ENCODE measurements around the gene RUBCN. TPM values are rescaled to one million over a fixed set of nuclear protein-coding genes. Genes with fewer than 3 reads are reported as not detected.

The RUBCN gene
- total RNA-seq, 1 experiment from 2014 or later: 37.9 TPM

GRCh38 chr3:197782230-197782629 is 45.5 kb upstream of the RUBCN start:
- ChIA-PET CTCF (no interaction called here), POLR2A (interaction anchor here (0.5 kb wide), 1 partner anchor 19 kb away, joined by 4 read pairs; no protein-coding TSS in a partner anchor)
- BruUV-seq (replicated peaks): no TSS peak
- Histone ChIP-seq H3K9me3 (ENCODE audit: control insufficient read depth, insufficient read depth, low read depth, low read length) (no peaks in the 10 kb centered on the region), H3K4me3 (ENCODE audit: low read depth in 2 of 2, low read length in 2 of 2) (no peak overlapping the region), H3K27me3 (ENCODE audit: control insufficient read depth, insufficient read depth, low read length) (no peaks in the 10 kb centered on the region), H3K27ac (ENCODE audit: low read length) (no peak overlapping the region), H3K36me3 (ENCODE audit: control insufficient read depth, insufficient read depth, low read length) (peaks cover 35% of the 10 kb centered on the region), H3K4me1 (ENCODE audit: control insufficient read depth, insufficient read depth, low read length) (no peaks in the 10 kb centered on the region)
- TF ChIP-seq TCF7L2 (IDR thresholded peaks at IDR 0.05; ENCODE audit: low read depth, low read length): no peak
- in situ Hi-C loops (cut with HindIII; ENCODE audit: low pct_unique_long_range_greater_than_20kb, low sequenced_read_pairs) (no loop called here), intact Hi-C loops (cut with micrococcal nuclease; ENCODE audit: unreplicated experiment) (no loop called here)
- DNase-seq (ENCODE audit: low read depth, low spot score) (no peak), ATAC-seq (no peak)

GRCh38 chr3:197775317-197775716 is 38.6 kb upstream of the RUBCN start:
- in situ Hi-C loops (cut with HindIII; ENCODE audit: low pct_unique_long_range_greater_than_20kb, low sequenced_read_pairs) (no loop called here), intact Hi-C loops (cut with micrococcal nuclease; ENCODE audit: unreplicated experiment) (no loop called here)
- Histone ChIP-seq H3K36me3 (ENCODE audit: control insufficient read depth, insufficient read depth, low read length) (peaks cover 32% of the 10 kb centered on the region), H3K27me3 (ENCODE audit: control insufficient read depth, insufficient read depth, low read length) (no peaks in the 10 kb centered on the region), H3K4me1 (ENCODE audit: control insufficient read depth, insufficient read depth, low read length) (no peaks in the 10 kb centered on the region), H3K4me3 (ENCODE audit: low read depth in 2 of 2, low read length in 2 of 2) (no peak overlapping the region), H3K27ac (ENCODE audit: low read length) (no peak overlapping the region), H3K9me3 (ENCODE audit: control insufficient read depth, insufficient read depth, low read depth, low read length) (no peaks in the 10 kb centered on the region)
- BruUV-seq (replicated peaks): no TSS peak
- ChIA-PET CTCF (no interaction called here), POLR2A (no interaction called here)
- DNase-seq (ENCODE audit: low read depth, low spot score) (no peak), ATAC-seq (no peak)
- TF ChIP-seq REST (IDR thresholded peaks at IDR 0.05; ENCODE audit: insufficient read depth in 1 of 2, low read depth in 2 of 2, low read length in 1 of 2) (no peak), SIN3A (IDR thresholded peaks at IDR 0.05; ENCODE audit: borderline replicate concordance, insufficient read depth, low read depth, low read length) (no peak), POLR2AphosphoS5 (IDR thresholded peaks at IDR 0.05; ENCODE audit: low read depth, low read length) (no peak), TCF7L2 (IDR thresholded peaks at IDR 0.05; ENCODE audit: low read depth, low read length) (no peak), CTCF (IDR thresholded peaks at IDR 0.05) (no peak)

GRCh38 chr3:197761784-197762183 is 25.1 kb upstream of the RUBCN start:
- intact Hi-C loops (cut with micrococcal nuclease; ENCODE audit: unreplicated experiment): no loop called here

More at GRCh38 chr3:197761784-197762183, 25.1 kb upstream of the RUBCN start:
- Histone ChIP-seq H3K9me3 (ENCODE audit: control insufficient read depth, insufficient read depth, low read depth, low read length) (no peaks in the 10 kb centered on the region), H3K27me3 (ENCODE audit: control insufficient read depth, insufficient read depth, low read length) (no peaks in the 10 kb centered on the region), H3K4me1 (ENCODE audit: control insufficient read depth, insufficient read depth, low read length) (no peaks in the 10 kb centered on the region), H3K4me3 (ENCODE audit: low read depth in 2 of 2, low read length in 2 of 2) (no peak overlapping the region), H3K36me3 (ENCODE audit: control insufficient read depth, insufficient read depth, low read length) (peaks cover 15% of the 10 kb centered on the region; the same call in 1 of the 2 replicates), H3K27ac (ENCODE audit: low read length) (no peak overlapping the region)
- BruUV-seq (replicated peaks): no TSS peak
- in situ Hi-C loops (cut with HindIII; ENCODE audit: low pct_unique_long_range_greater_than_20kb, low sequenced_read_pairs): no loop called here
- CTCF ChIA-PET: no interaction called here
- TF ChIP-seq SIN3A (IDR thresholded peaks at IDR 0.05; ENCODE audit: borderline replicate concordance, insufficient read depth, low read depth, low read length) (no peak), REST (IDR thresholded peaks at IDR 0.05; ENCODE audit: insufficient read depth in 1 of 2, low read depth in 2 of 2, low read length in 1 of 2) (no peak), POLR2AphosphoS5 (IDR thresholded peaks at IDR 0.05; ENCODE audit: low read depth, low read length) (no peak), CTCF (IDR thresholded peaks at IDR 0.05) (no peak), TCF7L2 (IDR thresholded peaks at IDR 0.05; ENCODE audit: low read depth, low read length) (no peak)
- no peak for ATAC-seq
- POLR2A ChIA-PET: no interaction called here
- DNase-seq (ENCODE audit: low read depth, low spot score): no peak

Data from Panc1 (cell line).